BLaER1 (cell line): ENCODE measurements around the gene ZSWIM7.
"Not testable (repeated sequence)": the region's sequence is repeated elsewhere in the genome, so short reads cannot be mapped to it uniquely, and the experiment has no call there.

ENCODE experiments used
- H3K27ac ChIP-seq: shearing (Covaris generic); formaldehyde crosslinking; 2 replicates; pipeline ENCODE4 v1.8.1; 2022
- H3K27me3 ChIP-seq: shearing (Covaris generic); formaldehyde crosslinking; 2 replicates; pipeline ENCODE4 v1.8.1; 2022
- H3K36me3 ChIP-seq: shearing (Covaris generic); formaldehyde crosslinking; 2 replicates; pipeline ENCODE4 v1.8.1; 2022
- H3K4me1 ChIP-seq: shearing (Covaris generic); formaldehyde crosslinking; 2 replicates; pipeline ENCODE4 v1.8.1; 2022
- H3K4me2 ChIP-seq: shearing (Covaris generic); formaldehyde crosslinking; 2 replicates; pipeline ENCODE4 v1.8.1; 2022
- H3K4me3 ChIP-seq: shearing (Covaris generic); formaldehyde crosslinking; 2 replicates; pipeline ENCODE4 v1.8.1; 2022
- H3K9ac ChIP-seq: shearing (Covaris generic); formaldehyde crosslinking; 2 replicates; pipeline ENCODE4 v1.8.1; 2022
- H3K9me3 ChIP-seq: shearing (Covaris generic); formaldehyde crosslinking; 2 replicates; pipeline ENCODE4 v1.8.1; 2022
- H4K20me1 ChIP-seq: shearing (Covaris generic); formaldehyde crosslinking; 2 replicates; pipeline ENCODE4 v1.8.1; 2022
- Cebpa-rat ChIP-seq: shearing (Covaris generic); IDR thresholded peaks from 2 replicates; pipeline ENCODE4 v1.8.1; 2022

The ZSWIM7 gene

DNA sequence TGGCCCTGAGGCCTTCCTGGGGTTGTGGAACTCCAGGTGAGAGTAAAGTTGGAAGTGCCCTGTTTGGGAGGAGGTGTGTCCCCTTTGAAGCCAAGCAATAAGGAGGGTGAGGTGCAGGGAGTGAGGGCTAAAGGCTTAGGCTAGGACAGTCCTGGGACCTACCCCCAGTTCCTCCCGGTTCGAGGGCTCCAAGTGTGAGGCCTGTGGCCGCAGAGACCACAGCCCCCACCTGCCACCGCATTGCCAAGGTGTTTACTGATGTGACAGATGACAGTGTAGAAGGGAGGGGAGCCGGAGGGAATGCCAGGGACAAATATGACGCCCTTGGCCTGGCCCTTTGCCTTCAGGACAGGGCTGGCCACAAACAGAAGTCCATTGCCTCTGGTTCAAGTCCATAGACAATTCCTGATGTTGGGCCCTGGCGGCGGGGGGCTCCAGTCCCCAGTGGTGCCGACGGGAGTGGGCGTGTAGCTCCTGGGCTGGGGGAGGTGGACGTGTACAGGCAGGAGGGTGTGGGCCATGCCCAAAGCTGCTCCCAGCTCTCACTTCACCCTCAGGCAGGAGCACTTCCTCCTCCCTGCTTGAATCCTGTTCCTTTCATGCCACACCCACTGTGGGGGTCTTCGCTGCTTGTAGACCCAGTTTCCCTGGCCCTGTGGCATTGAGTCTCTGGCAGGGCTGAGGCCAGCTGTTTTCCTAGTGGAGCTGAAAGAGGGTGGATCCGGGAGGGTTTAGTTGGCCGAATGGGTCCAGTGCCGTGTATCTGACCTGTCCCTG, 51.3 kb downstream of the ZSWIM7 start:
- no peak overlapping the region for H3K4me3 ChIP-seq
- H3K9me3 ChIP-seq: no peaks in the 10 kb centered on the region
- no peak overlapping the region for H3K27ac ChIP-seq
- no peak for TF ChIP-seq Cebpa-rat
- no peaks in the 10 kb centered on the region for H4K20me1 ChIP-seq
- no peak overlapping the region for H3K4me2 ChIP-seq
- peaks cover 46% of the 10 kb centered on the region for H3K27me3 ChIP-seq
- H3K4me1 ChIP-seq: peaks cover 20% of the 10 kb centered on the region
- H3K36me3 ChIP-seq: no peaks in the 10 kb centered on the region
- no peak overlapping the region for H3K9ac ChIP-seq

GRCh38 chr17:15947271-15947670, 52.2 kb downstream of the ZSWIM7 start:
- no peak overlapping the region for H3K9ac ChIP-seq
- no peak overlapping the region for H3K4me3 ChIP-seq
- H3K4me2 ChIP-seq: no peak overlapping the region
- TF ChIP-seq Cebpa-rat: no peak
- H3K4me1 ChIP-seq: peaks cover 27% of the 10 kb centered on the region
- H4K20me1 ChIP-seq: no peaks in the 10 kb centered on the region
- H3K36me3 ChIP-seq: no peaks in the 10 kb centered on the region
- H3K27ac ChIP-seq: no peak overlapping the region
- no peaks in the 10 kb centered on the region for H3K9me3 ChIP-seq
- H3K27me3 ChIP-seq: peaks cover 51% of the 10 kb centered on the region

DNA sequence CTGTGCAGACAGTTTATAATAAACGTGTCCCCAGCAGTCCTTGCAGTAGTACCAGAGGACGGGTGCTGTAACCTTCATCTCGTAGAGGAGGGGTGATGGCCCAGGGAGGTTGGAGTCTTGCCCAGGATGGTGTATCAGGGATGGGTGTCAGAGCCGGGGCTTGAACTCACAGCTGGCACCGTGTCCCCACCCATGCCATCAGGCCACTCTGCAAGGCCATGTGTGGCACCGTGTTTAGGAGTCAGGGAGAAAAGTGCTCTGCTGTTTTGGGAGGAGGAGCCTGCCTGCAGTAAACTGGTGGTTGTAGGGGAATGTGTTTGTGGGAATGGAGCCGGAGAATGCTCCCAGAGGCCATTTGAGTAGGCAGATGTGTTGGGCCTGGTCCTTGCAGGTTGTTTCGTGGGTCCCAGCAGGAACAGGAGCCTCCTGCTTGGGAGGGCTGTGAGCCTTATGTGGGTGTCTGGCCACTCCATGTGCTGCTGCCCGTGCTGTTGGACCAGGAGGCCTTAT, 52.8 kb downstream of the ZSWIM7 start:
- no peak overlapping the region for H3K9ac ChIP-seq

GRCh38 chr17:15945527-15946191, 53.8 kb downstream of the ZSWIM7 start:
- Histone ChIP-seq H4K20me1 (no peaks in the 10 kb centered on the region), H3K4me2 (peak overlapping the region; percentile 97), H3K9me3 (no peaks in the 10 kb centered on the region), H3K4me3 (peak overlapping the region; percentile 68), H3K9ac (peak overlapping the region; percentile 73; the same call in 1 of the 2 replicates), H3K27ac (no peak overlapping the region), H3K27me3 (peaks cover 51% of the 10 kb centered on the region), H3K4me1 (peaks cover 29% of the 10 kb centered on the region), H3K36me3 (no peaks in the 10 kb centered on the region)
- TF ChIP-seq Cebpa-rat: no peak

More for the DNA sequence above, 52.8 kb downstream of the ZSWIM7 start:
- no peak for TF ChIP-seq Cebpa-rat
- peaks cover 29% of the 10 kb centered on the region for H3K4me1 ChIP-seq
- peak overlapping the region; percentile 97; the same call in 1 of the 2 replicates for H3K4me2 ChIP-seq
- H3K27me3 ChIP-seq: peaks cover 51% of the 10 kb centered on the region
- H3K27ac ChIP-seq: no peak overlapping the region
- H4K20me1 ChIP-seq: no peaks in the 10 kb centered on the region
- H3K4me3 ChIP-seq: no peak overlapping the region; the same call in 1 of the 2 replicates
- no peaks in the 10 kb centered on the region for H3K9me3 ChIP-seq
- H3K36me3 ChIP-seq: no peaks in the 10 kb centered on the region

DNA sequence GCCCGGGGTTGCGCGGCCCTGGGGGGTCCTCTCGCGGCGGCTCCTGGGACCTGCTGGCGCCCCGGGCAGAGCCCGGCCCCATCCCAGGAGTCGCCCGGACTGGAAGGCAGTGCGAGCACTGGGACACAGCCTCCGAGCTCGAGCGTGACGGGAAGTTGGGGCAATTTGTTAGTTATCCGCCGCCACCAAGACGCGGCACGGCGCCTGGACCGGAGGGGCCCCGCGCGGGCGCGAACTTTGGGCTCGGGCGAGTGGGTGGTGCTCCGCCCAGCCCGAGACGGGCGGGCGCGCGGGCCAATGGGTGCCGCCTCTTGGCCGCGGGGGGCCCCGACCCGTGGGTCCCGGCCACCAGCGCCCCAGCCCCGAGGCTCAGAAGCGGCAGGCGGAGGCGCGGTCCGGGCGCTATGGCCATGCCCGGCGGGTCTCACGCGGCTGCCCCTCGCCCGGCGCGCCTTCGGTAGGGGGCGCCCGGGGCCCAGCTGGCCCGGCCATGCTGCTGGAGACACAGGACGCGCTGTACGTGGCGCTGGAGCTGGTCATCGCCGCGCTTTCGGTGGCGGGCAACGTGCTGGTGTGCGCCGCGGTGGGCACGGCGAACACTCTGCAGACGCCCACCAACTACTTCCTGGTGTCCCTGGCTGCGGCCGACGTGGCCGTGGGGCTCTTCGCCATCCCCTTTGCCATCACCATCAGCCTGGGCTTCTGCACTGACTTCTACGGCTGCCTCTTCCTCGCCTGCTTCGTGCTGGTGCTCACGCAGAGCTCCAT, 54.6 kb downstream of the ZSWIM7 start, which contains the start of gene ADORA2B:
ADORA2B (plus strand) TSS at position 372 of the 768 bp plus-strand sequence; CDS start at position 491, 119 bp downstream.
- no peak within 1 kb of the TSS for H3K27ac ChIP-seq
- H3K4me2 ChIP-seq: peak within 1 kb of the TSS; percentile 97

DNA sequence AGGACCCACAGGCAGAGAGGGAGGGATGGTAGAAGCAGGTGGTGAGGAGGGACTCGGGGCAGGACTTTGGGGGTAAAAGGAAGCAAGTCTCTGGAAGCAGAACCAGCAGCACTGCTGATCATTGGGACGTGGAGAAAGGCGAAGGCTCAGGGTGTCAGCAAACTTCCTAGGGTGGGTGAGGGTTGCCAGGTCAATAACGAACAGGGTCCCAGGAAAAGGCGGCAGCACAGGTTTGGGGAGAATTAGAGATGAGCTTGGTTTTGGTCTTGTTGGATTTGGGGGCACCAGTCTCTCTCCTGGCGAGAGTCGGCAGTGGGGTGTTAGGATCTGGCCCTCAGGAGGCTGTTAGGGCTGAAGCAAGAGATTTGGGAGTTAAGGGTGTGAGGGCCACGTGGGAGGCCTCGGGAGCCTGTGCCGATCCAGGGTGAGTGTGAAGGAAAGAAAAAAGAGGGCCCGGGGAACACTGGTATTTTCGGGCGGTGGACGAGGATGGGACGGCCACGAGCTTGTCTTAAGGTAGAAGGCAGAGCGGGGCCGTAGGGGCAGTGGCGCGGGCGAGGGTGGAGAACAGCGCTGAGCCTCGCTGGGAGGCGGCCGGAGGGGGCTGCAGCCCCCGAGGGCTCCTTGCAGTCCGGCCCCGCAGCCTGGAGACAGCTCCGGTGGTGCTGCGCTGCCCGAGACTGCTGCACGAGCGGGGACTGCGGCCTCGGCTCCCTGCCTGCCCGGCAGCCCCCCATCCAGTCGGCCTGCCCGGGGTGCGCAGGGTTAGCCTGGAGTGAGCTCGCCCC, 55.3 kb downstream of the ZSWIM7 start:
- Histone ChIP-seq H3K9me3 (no peaks in the 10 kb centered on the region), H3K4me2 (peak overlapping the region; percentile 97), H3K36me3 (no peaks in the 10 kb centered on the region), H3K4me3 (peak overlapping the region; percentile 68), H3K27me3 (peaks cover 51% of the 10 kb centered on the region), H3K27ac (no peak overlapping the region), H3K4me1 (peaks cover 29% of the 10 kb centered on the region), H3K9ac (peak overlapping the region; percentile 73), H4K20me1 (no peaks in the 10 kb centered on the region)
- no peak for TF ChIP-seq Cebpa-rat

More for the DNA sequence above, 54.6 kb downstream of the ZSWIM7 start, which contains the start of gene ADORA2B:
- Histone ChIP-seq H3K4me3 (peak within 1 kb of the TSS; percentile 68), H3K27me3 (peaks cover 51% of the 10 kb centered on the region), H3K36me3 (no peaks in the 10 kb centered on the region), H3K9me3 (no peaks in the 10 kb centered on the region), H4K20me1 (no peaks in the 10 kb centered on the region), H3K4me1 (peaks cover 29% of the 10 kb centered on the region), H3K9ac (peak within 1 kb of the TSS; percentile 73)
- no peak for TF ChIP-seq Cebpa-rat

DNA sequence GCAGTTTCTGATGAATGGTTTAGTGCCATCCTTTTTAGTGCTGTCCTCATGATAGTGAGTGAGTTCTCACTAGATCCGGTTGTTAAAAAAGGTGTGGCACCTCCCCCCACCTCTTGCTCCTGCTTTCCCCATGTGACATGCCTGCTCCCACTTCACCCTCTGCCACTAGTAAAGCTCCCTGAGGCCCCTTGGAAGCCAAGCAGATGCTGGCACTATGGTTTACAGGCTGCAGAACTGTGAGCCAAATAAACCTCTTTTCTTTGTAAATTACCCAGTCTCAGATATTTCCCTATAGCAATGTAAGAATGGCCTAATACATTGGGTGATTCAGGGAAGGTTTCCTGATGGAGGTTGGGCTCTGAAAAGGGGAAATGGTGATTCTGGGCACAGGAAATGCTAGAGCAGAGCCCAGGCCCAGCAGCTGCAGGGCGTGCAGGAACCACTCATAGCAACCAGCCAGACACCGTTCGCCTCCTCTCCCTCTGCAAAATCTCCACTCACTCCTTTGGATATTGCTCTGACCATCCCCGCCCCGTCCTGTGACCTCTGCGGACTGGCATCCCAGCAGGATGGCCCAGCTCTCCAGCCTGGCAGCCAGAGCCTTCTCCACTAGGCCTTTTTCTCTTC, 57.2 kb downstream of the ZSWIM7 start:
- TF ChIP-seq Cebpa-rat: no peak
- Histone ChIP-seq H3K4me3 (no peak overlapping the region), H4K20me1 (no peaks in the 10 kb centered on the region), H3K9me3 (no peaks in the 10 kb centered on the region), H3K27ac (no peak overlapping the region), H3K4me2 (peak overlapping the region; percentile 29), H3K4me1 (peaks cover 29% of the 10 kb centered on the region), H3K36me3 (no peaks in the 10 kb centered on the region), H3K27me3 (peaks cover 47% of the 10 kb centered on the region), H3K9ac (no peak overlapping the region)

DNA sequence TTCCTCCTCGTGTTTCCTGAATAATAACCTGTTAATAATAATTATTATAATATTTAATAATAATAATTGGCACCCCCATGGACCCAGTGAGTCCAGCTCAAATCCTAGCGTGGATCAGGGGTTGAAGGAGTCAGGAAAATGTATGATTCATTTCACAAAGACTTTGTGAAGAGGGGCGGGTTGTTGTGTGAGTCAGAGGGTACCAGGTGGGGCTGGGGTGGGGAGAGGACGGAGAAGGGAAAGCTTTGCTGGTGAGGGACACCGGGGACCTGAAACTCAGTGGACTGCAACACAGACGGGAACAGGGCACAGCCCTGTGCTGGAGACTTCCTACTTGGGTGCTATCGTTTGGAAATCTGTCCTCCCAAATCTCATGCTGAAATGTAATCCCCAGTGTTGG, 57.7 kb downstream of the ZSWIM7 start:
- Histone ChIP-seq H3K27me3 (peaks cover 41% of the 10 kb centered on the region), H3K9me3 (no peaks in the 10 kb centered on the region), H3K4me1 (peaks cover 29% of the 10 kb centered on the region), H3K36me3 (no peaks in the 10 kb centered on the region), H3K9ac (no peak overlapping the region), H3K4me2 (no peak overlapping the region), H4K20me1 (no peaks in the 10 kb centered on the region), H3K4me3 (no peak overlapping the region), H3K27ac (no peak overlapping the region)
- no peak for TF ChIP-seq Cebpa-rat

- not testable (repeated sequence) for H3K36me3 ChIP-seq, H3K4me3 ChIP-seq, H3K4me1 ChIP-seq, H3K27ac ChIP-seq, H3K4me2 ChIP-seq, H4K20me1 ChIP-seq, H3K9me3 ChIP-seq, H3K27me3 ChIP-seq, H3K9ac ChIP-seq
These were observed 63.0 kb downstream of the ZSWIM7 start for GRCh38 chr17:15936481-15936880.
